HG03159 (cell line): ENCODE measurements around the gene FAF1.
"Not testable (repeated sequence)": the region's sequence is repeated elsewhere in the genome, so short reads cannot be mapped to it uniquely, and the experiment has no call there.

Experiments
- ATAC-seq: cut with Tn5 transposase; IDR thresholded peaks from one replicate; pipeline ENCODE4 v1.9.1; 2021; ENCODE audit warnings: mild to moderate bottlenecking, moderate library complexity; ENCODE audit not compliant: unreplicated experiment

FAF1 gene

DNA sequence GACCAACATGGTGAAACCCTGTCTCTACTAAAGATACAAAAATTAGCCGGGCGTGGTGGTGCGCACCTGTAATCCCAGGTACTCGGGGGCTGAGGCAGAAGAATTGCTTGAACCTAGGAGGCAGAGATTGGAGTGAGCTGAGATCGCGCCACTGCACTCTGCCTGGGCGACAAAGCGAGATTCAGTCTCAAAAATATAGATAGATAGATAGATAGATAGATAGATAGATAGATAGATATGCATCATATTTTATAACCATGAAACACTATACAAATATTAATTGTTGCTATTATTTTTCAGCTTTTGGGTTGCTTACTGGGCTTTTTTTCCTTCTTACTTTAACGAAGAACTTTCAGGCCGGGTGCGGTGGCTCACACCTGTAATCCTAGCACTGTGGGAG is 4.8 kb upstream of the FAF1 start:
- ATAC-seq: no peak

DNA sequence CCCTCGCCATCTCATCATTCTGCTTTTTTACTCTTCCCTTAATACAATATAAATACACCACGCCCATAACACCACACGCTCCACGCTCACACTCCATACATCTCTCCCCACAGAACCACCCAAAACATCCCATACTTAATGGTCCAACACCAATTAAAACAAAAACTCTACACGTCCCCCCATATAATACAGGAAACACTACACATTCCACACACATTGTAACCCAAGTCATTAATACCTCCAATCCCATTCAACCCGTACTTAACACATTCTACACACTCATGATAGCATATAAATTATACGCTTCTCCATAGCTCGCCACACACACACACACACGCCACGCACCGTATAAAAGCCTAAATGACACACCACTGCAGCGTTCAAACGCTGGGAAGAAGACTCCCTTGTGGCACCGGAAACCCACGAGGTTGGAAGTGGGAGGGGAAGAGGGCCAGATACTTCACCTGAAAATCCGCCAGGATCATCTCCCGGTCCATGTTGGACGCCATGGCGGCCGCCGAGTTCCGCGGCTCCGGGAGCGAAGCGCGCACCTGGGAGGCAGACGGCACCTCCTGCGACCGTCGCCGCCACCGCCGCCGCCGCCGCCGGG is 659 bp downstream of the FAF1 start:
- ATAC-seq: peak; percentile 15

GRCh38 chr1:50955116-50955515 is 5.0 kb downstream of the FAF1 start:
- ATAC-seq: no peak

DNA sequence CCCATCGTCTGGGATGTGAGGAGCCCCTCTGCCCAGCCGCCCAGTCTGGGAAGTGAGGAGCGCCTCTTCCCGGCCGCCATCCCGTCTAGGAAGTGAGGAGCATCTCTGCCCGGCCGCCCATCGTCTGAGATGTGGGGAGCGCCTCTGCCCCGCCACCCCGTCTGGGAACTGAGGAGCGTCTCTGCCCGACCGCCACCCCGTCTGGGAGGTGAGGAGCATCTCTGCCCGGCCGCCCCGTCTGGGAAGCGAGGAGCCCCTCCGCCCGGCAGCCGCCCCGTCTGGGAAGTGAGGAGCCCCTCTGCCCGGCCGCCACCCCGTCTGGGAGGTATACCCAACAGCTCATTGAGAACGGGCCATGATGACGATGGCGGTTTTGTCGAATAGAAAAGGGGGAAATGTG is 7.5 kb downstream of the FAF1 start:
- not testable (repeated sequence) for ATAC-seq

GRCh38 chr1:50950396-50950795 is 9.7 kb downstream of the FAF1 start:
- ATAC-seq: no peak

DNA sequence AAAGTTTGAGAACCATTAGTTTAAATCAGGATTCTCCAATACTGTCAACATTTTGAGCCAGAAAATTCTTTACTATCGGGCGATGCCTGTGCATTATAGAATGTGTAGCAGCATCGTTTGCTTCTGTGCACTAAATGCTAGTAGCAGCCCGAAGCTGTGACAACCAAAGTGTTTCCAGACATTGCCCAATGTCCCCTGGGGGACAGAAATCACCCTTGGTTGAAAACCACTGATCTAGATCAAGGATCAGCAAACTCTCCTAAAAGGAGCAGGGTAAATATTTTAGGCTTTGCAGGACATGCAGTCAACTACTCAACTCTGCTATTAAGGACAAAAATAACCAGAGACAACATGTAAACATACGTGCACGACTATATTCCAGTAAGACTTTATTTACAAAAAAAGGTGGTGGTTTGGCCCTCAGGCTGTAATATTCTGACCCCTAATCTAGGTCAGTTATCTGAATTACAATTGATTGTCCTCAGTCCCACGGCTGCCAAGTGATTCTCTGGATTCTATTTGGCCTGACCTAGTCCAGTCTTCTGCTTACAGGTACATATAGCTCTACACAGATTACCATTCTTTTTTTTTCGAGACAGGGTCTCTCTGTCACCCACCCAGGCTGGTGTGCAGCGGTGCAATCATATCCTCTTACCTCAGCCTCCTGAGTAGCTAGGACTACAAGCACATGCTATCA is 10.6 kb downstream of the FAF1 start:
- no peak for ATAC-seq

DNA sequence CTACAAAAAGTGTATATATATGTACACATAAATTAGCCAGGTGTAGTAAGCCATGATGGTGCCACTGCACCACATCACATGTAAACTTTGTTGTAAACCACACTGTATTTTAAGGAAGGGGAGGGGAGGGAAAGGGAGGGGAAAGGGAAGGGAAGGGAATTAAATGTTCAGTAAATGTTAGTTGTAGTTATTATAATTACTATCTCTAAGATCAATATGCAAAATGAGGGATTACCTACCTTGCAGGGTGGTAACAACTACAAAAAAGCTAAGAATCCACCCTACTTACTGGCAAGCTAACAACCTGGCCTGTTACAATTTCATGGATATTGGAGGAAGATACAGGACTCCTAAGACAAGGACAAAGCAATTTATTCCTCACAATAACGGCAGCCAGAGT is 17.7 kb downstream of the FAF1 start:
- ATAC-seq: no peak

DNA sequence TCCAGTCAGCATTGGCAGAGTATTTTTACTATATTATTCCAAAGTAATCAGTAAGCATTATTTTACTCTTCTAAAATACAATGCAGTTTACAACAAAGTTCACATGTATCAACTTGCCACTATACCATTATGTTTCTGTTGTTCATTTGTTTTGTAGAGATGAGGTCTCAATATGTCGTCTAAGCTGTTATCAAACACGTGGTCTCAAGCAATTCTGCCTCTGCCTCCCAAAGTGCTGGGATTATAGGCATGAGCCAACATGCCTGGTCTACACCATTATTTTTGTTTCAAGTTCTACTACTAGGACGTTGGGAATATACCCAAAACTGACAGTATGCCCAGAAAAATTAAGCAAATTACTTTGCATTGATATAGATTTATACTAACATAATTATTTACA is 19.8 kb downstream of the FAF1 start:
- no peak for ATAC-seq

DNA sequence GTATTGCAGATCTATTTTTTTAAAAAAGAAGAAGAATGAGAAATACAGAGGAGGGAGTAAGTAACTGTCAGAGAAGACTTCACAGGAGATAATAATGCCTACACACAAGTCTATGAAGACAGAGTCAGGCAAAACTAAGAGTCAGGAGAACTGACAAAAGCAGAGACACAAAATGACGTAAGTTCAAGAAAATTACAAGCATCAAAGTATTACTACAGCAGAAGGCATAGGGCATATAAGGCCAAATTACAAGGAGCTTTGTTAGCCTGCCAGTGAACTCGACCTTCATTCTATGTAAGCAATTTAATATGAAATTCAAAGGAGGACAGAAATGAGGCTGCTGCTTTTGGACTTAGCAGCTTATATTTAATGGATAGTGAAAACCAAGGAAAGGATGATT is 23.7 kb downstream of the FAF1 start:
- ATAC-seq: no peak

- ATAC-seq: not testable (repeated sequence)
Observed at GRCh38 chr1:50935276-50935675, 24.8 kb downstream of the FAF1 start.

DNA sequence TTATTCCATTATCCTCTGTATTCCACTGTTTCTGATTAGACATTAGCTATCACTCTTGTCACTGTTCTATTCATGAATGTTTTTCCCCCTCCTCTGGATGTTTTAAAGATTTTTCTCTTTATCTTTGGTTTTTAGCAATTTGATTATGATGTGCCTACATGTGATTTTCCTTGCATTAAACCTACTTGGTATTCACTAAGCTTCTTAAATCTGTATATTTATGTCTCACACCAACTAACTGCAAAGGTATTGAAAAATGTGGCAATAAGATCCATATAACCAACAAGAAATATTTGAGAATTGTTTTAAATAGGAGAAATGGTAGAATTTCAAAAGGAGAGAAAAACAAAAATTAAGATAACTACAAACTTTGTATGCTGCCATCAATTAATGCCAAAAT is 25.2 kb downstream of the FAF1 start:
- ATAC-seq: no peak

GRCh38 chr1:50933770-50934169 is 26.3 kb downstream of the FAF1 start:
- not testable (repeated sequence) for ATAC-seq

DNA sequence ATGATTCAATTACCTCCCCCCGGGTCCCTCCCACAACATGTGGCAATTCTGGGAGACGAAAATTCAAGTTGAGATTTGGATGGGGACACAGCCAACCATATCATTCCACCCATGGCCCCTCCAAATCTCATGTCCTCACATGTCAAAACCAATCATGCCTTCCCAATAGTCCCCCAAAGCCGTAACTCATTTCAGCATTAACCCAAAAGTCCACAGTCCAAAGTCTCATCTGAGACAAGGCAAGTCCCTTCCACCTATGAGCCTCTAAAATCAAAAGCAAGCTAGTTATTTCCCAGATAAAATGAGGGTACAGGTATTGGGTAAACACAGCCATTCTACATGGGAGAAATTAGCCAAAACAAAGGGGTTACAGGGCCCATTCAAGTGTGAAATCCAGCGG is 28.0 kb downstream of the FAF1 start:
- not testable (repeated sequence) for ATAC-seq

DNA sequence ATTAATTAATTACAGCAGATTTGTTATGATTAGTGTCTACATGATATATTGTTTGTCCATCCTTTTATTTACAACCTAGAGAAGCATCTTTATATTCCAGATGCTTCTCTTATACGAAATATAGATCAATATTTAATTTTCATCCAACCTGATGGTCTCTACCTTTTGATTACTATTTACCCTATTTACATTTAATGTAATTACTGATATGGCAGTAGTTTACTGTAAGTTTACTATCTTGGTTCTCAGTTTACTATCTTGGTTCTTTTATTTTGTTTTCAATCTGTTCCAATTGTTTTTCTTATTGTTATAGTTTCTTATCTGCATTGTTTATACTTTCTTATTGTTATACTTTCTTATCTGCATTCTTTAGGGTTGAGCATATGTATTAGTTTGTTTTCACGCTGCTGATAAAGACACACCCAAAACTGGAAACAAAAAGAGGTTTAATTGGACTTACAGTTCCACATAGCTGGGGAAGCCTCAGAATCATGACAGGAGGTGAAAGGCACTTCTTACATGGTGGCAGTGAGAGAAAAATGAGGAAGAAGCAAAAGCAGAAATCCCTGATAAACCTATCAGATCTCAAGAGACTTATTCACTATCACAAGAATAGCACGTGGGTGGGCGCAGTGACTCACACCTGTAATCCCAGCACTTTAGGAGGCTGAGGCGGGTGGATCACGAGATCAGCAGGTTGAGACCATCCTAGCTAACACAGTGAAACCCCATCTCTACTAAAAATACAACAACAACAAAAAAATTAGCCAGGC is 28.9 kb downstream of the FAF1 start:
- ATAC-seq: no peak

GRCh38 chr1:50930193-50930592 is 29.9 kb downstream of the FAF1 start:
- peak; percentile 70 for ATAC-seq

DNA sequence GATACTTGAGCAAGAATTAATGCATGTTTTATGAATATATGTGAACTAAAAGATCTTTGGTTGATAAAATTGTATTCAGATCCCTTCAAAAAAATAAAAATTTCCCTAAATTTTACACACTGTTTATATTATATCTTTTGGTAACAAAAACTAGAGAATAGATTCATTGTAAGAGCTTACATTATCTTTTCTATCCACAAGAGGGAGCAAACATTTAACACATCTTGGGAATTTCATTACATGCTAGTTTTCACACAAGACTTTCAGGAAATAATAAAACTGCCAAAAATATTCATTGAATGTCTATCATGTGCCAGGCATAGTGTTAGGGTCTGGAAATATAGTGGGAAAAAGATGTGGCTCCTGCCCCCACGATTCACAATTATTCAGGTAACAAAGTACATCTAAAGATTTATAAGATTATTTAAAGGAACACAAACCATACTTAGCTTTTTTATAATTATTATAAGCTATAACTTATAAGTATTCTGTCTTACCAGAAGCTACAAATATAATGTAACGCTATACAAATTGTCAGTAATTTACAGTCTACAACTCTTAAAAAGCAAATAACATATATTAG is 30.6 kb downstream of the FAF1 start:
- no peak for ATAC-seq

DNA sequence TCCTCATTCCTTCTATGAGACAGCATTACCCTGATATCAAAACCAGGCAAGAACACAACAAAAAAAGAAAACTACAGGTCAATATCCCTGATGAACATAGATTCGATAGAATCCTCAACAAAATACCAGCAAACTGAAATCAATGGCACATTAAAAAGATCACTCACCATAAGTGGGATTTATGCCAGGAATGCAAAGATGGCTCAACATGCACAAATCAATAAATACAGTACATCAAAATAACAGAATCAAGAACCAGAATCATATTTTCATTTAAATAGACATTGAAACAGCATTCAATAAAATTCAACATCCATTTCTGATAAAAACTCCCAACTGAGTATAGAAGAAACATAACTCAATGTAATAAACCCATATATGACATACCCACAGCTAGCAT is 36.5 kb downstream of the FAF1 start:
- ATAC-seq: no peak

GRCh38 chr1:50921029-50921428 is 39.0 kb downstream of the FAF1 start:
- no peak for ATAC-seq

DNA sequence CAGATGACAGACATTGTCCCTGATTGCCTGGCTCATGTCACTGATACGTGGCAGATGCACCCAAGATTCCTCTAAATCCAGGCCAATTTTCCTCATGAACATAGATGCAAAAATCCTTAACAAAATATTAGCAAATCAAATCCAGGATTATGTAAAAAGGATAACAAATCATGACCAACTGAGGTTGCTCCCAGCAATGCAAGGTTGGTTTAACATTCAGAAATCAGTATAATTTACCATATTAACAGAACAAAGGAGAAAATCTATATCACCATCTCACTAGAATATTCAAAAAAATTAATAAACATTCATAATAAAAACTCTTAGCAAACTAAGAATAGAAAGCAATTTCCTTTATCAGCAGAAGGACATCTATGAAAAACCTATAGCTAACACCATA is 39.7 kb downstream of the FAF1 start:
- no peak for ATAC-seq

- no peak for ATAC-seq
Observed at GRCh38 chr1:50917138-50918137, 42.6 kb downstream of the FAF1 start.

- no peak for ATAC-seq
Observed at GRCh38 chr1:50915621-50916020, 44.4 kb downstream of the FAF1 start.
